ENCODE results near the gene CARF. TPM values are rescaled to one million over a fixed set of nuclear protein-coding genes. Genes with fewer than 3 reads are reported as not detected.
A peak's percentile ranks its signal among the peaks of the same experiment; 100 is the strongest.

Gene CARF
- polyA plus RNA-seq, 1 of the 3 experiments (the other 2 are of a cell fraction), result 4.6 TPM

DNA sequence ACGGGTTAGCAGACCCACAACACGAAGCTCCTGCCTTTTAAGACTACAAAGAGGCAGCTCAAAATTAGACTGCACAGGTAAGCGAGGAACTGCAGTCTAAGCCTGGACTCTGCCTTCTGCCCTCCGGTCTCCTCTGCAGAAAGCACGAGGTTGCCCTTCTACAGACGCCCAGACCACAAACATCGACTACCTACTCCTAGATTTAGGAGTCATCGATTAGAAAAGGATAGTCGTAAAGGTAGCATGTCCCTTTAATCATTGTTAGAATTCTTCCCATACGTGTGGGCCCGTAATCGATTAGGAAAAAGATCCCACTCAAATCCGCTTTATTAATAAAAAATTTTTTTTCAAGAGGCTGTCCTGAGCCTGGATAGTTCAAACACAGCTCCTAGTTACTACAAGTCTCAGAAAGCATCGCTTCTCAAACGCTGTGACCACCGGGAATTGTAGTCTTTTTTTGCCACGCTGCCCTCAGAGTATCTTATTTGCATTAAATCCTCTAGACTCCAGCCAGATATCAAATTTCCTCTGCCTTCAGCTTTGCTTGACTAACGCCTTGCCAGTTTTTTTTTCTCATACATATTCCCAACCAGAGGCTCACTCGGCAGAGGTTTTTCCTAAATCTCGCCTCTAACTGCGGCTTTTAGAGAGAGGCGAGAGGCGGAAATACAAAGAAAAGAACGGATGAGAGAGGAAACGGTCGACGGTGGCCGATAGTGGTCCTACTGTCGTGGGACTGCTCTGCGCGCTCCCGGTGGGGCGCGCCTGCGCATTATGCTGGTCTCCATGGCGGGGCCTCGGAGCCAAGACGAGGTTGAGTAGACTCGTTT lies at the start of gene CARF, which contains the start of gene WDR12 (continued):
- TF ChIP-seq GATA2 (CRISPR knock-in tag; IDR thresholded peaks at IDR 0.05) (no peak), SIN3A (IDR thresholded peaks at IDR 0.05; ENCODE audit: borderline replicate concordance, low read depth, low read length) (peak; percentile 87), FOXM1 (IDR thresholded peaks at IDR 0.05; ENCODE audit: low read depth) (no peak), RAD21 (IDR thresholded peaks at IDR 0.05; ENCODE audit: low read length) (no peak), TEAD4 (IDR thresholded peaks at IDR 0.05; ENCODE audit: borderline replicate concordance, insufficient read depth) (no peak), MXI1 (IDR thresholded peaks at IDR 0.05; ENCODE audit: low read depth, low read length) (peak; percentile 99), FOSL2 (IDR thresholded peaks at IDR 0.05; ENCODE audit: borderline replicate concordance, low read depth) (no peak), RFX5 (IDR thresholded peaks at IDR 0.05; ENCODE audit: low read length) (no peak), REST (IDR thresholded peaks at IDR 0.05; ENCODE audit: low read depth, low read length) (0 out of 2 replicates have a peak, but pooled peaks have one; percentile 15), RXRA (IDR thresholded peaks at IDR 0.05; ENCODE audit: borderline replicate concordance, low read depth) (no peak), FOXJ3 (CRISPR knock-in tag; IDR thresholded peaks at IDR 0.05) (no peak)
- TF ChIP-seq, protein P1, sequence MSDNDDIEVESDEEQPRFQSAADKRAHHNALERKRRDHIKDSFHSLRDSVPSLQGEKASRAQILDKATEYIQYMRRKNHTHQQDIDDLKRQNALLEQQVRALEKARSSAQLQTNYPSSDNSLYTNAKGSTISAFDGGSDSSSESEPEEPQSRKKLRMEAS (IDR thresholded peaks at IDR 0.05; ENCODE audit: low read depth), result peak; percentile 98

DNA sequence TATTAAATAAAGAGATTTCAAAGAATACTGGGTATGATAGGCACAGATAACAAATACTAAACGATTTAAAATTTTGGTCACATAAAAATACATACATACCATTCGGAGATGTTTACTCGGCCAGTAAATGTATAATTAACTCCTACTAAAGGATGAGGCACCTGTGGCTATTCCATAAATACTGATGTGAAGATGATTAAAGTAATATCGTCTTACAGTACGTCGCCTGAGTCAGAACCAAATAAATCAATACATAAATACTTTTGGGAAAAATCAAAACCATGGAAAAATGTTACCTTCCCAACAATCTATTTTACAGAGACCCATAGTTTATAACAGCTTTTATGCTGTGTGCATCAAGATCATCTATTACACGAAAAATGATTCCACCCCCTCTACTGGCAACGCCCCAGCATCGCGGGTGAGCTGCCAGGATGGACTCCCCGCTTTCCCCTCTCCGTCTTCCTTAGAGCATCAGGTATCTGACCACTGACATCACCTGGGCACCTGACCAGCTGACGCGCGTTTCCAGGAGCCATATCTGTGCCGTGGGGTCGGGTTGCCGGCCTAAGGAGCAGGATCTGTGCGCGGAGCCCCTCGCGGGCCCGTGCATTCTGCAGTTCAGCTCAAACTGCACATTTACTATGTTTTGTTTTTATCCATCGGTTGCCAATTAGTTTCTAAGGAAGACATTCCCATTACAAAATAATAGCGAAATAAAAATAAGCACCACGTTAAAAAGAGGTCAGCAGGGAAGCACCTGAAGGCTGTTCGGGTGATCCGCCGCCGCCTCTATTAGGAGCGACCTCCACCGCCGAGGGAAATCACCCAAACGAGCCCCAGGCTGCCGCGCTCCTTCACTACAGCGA lies 41.4 kb upstream of the CARF start:
- Histone ChIP-seq H3K9me2 (no peaks in the 10 kb centered on the region), H3K27ac (ENCODE audit: low read depth in 2 of 2, low read length in 1 of 2) (peak overlapping the region; percentile 82 to 86), H3K4me1 (ENCODE audit: control insufficient read depth in 1 of 2, insufficient read depth in 2 of 2, low read depth in 1 of 2, low read length in 1 of 2) (no peaks in the 10 kb centered on the region; a peak in 2 of 4 replicates), H3K9me3 (no peaks in the 10 kb centered on the region), H3K36me3 (replicated peaks in 1 of 2; ENCODE audit: control insufficient read depth in 1 of 2, insufficient read depth in 2 of 2, low read length in 1 of 2) (no peaks in the 10 kb centered on the region), H3K79me2 (ENCODE audit: insufficient read depth) (no peaks in the 10 kb centered on the region; the same call in 1 of the 2 replicates), H2AFZ (ENCODE audit: low read depth) (peak overlapping the region; percentile 96), H3K9ac (peak overlapping the region; percentile 90), H4K20me1 (ENCODE audit: insufficient read depth) (no peaks in the 10 kb centered on the region), H3K4me3 (ENCODE audit: low read depth in 2 of 2, low read length in 1 of 2) (peak overlapping the region; percentile 90 to 91), H3K27me3 (ENCODE audit: insufficient read depth) (no peaks in the 10 kb centered on the region), H3K4me2 (peak overlapping the region; percentile 89), H3F3A (replicated peaks; ENCODE audit: insufficient read depth) (peaks cover 17% of the 10 kb centered on the region)
- POLR2A ChIA-PET, result interaction anchor here (0.9 to 1.3 kb wide), 3 partner anchors 11 to 368 kb away, joined by 3 to 4 read pairs (median 4); partner anchors contain the start of genes CARF, CYP20A1 and WDR12
- peak; percentile 85 for DNase-seq
- under 1% methylated on average over 34 of the region's 37 CpGs for WGBS (ENCODE audit: low lambda C conversion rate)
- CTCF ChIA-PET, result interaction anchor here (0.6 to 2.2 kb wide), 18 partner anchors 9 to 583 kb away, joined by 3 to 28 read pairs (median 3); no protein-coding TSS in a partner anchor
- TF ChIP-seq MEF2A (IDR thresholded peaks at IDR 0.05; ENCODE audit: borderline replicate concordance, low read depth) (no peak), MXI1 (IDR thresholded peaks at IDR 0.05; ENCODE audit: low read depth, low read length) (no peak), EP300 (IDR thresholded peaks at IDR 0.05; ENCODE audit: borderline replicate concordance in 1 of 2, low read depth in 1 of 2, low read length in 1 of 2) (no peak; a peak in 1 of 4 replicates), GATA2 (CRISPR knock-in tag; IDR thresholded peaks at IDR 0.05) (no peak), TAF1 (IDR thresholded peaks at IDR 0.05; ENCODE audit: borderline replicate concordance, low read depth, low read length) (no peak), NFIC (IDR thresholded peaks at IDR 0.05; ENCODE audit: borderline replicate concordance) (peak; percentile 30), REST (IDR thresholded peaks at IDR 0.05; ENCODE audit: low read depth, low read length) (no peak), TCF12 (IDR thresholded peaks at IDR 0.05) (no peak), YY1 (IDR thresholded peaks at IDR 0.05; ENCODE audit: low read depth) (no peak)

All from SK-N-SH (cell line).